ENCODE data around the gene NEK5. TPM values are rescaled to one million over a fixed set of nuclear protein-coding genes. Genes with fewer than 3 reads are reported as not detected.

Gene NEK5
- total RNA-seq, 1 experiment from 2014 or later, result 0.39 TPM

- no peaks in the 10 kb centered on the region for H3K27me3 Mint-ChIP-seq (ENCODE audit: insufficient read depth, unreplicated experiment)
- H3K4me3 ChIP-seq (ENCODE audit: low read depth, low read length), result no peak overlapping the region
- H3K4me3 Mint-ChIP-seq (ENCODE audit: unreplicated experiment), result no peak overlapping the region
- peaks cover 2% of the 10 kb centered on the region for H3K9me3 Mint-ChIP-seq (ENCODE audit: unreplicated experiment)
- intact Hi-C loops (cut with micrococcal nuclease; ENCODE audit: unreplicated experiment), result loop anchor here (1.0 kb wide), 3 partner anchors 35 to 200 kb away; no protein-coding TSS in a partner anchor
- ChIA-PET POLR2A (no interaction called here), CTCF (interaction anchor here (1.5 kb wide), 1 partner anchor 126 kb away, joined by 4 read pairs; no protein-coding TSS in a partner anchor)
- DNase-seq, result no peak
- H3K36me3 Mint-ChIP-seq (ENCODE audit: insufficient read depth, unreplicated experiment), result no peaks in the 10 kb centered on the region
- BruUV-seq (replicated peaks), result no TSS peak
- no peak overlapping the region for H3K27ac Mint-ChIP-seq (ENCODE audit: unreplicated experiment)
- peaks cover 58% of the 10 kb centered on the region for H3K4me1 Mint-ChIP-seq (ENCODE audit: low read depth, unreplicated experiment)
- H3K9me3 ChIP-seq, result no peaks in the 10 kb centered on the region
- TF ChIP-seq CTCF (IDR thresholded peaks at IDR 0.05; ENCODE audit: insufficient read depth in 1 of 2, low read depth in 1 of 2, low read length in 1 of 2, severe bottlenecking in 1 of 2, unreplicated experiment in 1 of 2), result peak; percentile 61 to 82
- peaks cover 66% of the 10 kb centered on the region for H3K4me1 ChIP-seq
- H3K27me3 ChIP-seq (replicated peaks; ENCODE audit: control insufficient read depth, insufficient read depth, low read length), result no peaks in the 10 kb centered on the region
- H3K36me3 ChIP-seq (ENCODE audit: control insufficient read depth, insufficient read depth, low read length), result 0 out of 2 replicates have a peak, but pooled peaks cover 2% of the 10 kb centered on the region
These were observed 127.6 kb downstream of the NEK5 start for GRCh38 chr13:52001120-52001731.

- H3K4me1 ChIP-seq, result peaks cover 67% of the 10 kb centered on the region
- Mint-ChIP-seq H3K4me1 (ENCODE audit: low read depth, unreplicated experiment) (peaks cover 52% of the 10 kb centered on the region), H3K36me3 (ENCODE audit: insufficient read depth, unreplicated experiment) (no peaks in the 10 kb centered on the region), H3K4me3 (ENCODE audit: unreplicated experiment) (peak overlapping the region; percentile 19), H3K27ac (ENCODE audit: unreplicated experiment) (no peak overlapping the region), H3K27me3 (ENCODE audit: insufficient read depth, unreplicated experiment) (no peaks in the 10 kb centered on the region), H3K9me3 (ENCODE audit: unreplicated experiment) (no peaks in the 10 kb centered on the region)
- intact Hi-C loops (cut with micrococcal nuclease; ENCODE audit: unreplicated experiment), result loop anchor here (2.0 to 5.0 kb wide), 3 partner anchors 13 to 143 kb away; partner anchors contain the start of gene ALG11
- ChIA-PET CTCF (interaction anchor here (0.9 to 3.7 kb wide), 4 partner anchors 8 to 128 kb away, joined by 3 to 36 read pairs (median 7); partner anchors contain the start of genes ALG11 and NEK5), POLR2A (interaction anchor here (3.2 kb wide), 1 partner anchor 21 kb away, joined by 14 read pairs; no protein-coding TSS in a partner anchor)
- H3K4me3 ChIP-seq (ENCODE audit: low read depth, low read length), result no peak overlapping the region
- TF ChIP-seq CTCF (IDR thresholded peaks at IDR 0.05; ENCODE audit: insufficient read depth in 1 of 2, low read depth in 1 of 2, low read length in 1 of 2, severe bottlenecking in 1 of 2, unreplicated experiment in 1 of 2), result no peak
- no peak for DNase-seq
- BruUV-seq (replicated peaks), result no TSS peak
- no peaks in the 10 kb centered on the region for H3K36me3 ChIP-seq (ENCODE audit: control insufficient read depth, insufficient read depth, low read length)
- no peaks in the 10 kb centered on the region for H3K9me3 ChIP-seq
- H3K27me3 ChIP-seq (replicated peaks; ENCODE audit: control insufficient read depth, insufficient read depth, low read length), result no peaks in the 10 kb centered on the region
These were observed 129.0 kb downstream of the NEK5 start for GRCh38 chr13:51999921-52000320.

GRCh38 chr13:51999510-51999911, 129.4 kb downstream of the NEK5 start:
- no TSS peak for BruUV-seq (replicated peaks)
- Mint-ChIP-seq H3K9me3 (ENCODE audit: unreplicated experiment) (no peaks in the 10 kb centered on the region), H3K4me3 (ENCODE audit: unreplicated experiment) (peak overlapping the region; percentile 19), H3K27ac (ENCODE audit: unreplicated experiment) (peak overlapping the region; percentile 83), H3K27me3 (ENCODE audit: insufficient read depth, unreplicated experiment) (no peaks in the 10 kb centered on the region), H3K36me3 (ENCODE audit: insufficient read depth, unreplicated experiment) (no peaks in the 10 kb centered on the region), H3K4me1 (ENCODE audit: low read depth, unreplicated experiment) (peaks cover 54% of the 10 kb centered on the region)
- intact Hi-C loops (cut with micrococcal nuclease; ENCODE audit: unreplicated experiment), result loop anchor here (2.0 to 5.0 kb wide), 3 partner anchors 13 to 142 kb away; partner anchors contain the start of gene ALG11
- H3K27me3 ChIP-seq (replicated peaks; ENCODE audit: control insufficient read depth, insufficient read depth, low read length), result no peaks in the 10 kb centered on the region
- H3K4me3 ChIP-seq (ENCODE audit: low read depth, low read length), result no peak overlapping the region
- no peak for TF ChIP-seq CTCF (IDR thresholded peaks at IDR 0.05; ENCODE audit: insufficient read depth in 1 of 2, low read depth in 1 of 2, low read length in 1 of 2, severe bottlenecking in 1 of 2, unreplicated experiment in 1 of 2)
- POLR2A ChIA-PET, result interaction anchor here (3.2 kb wide), 1 partner anchor 21 kb away, joined by 14 read pairs; no protein-coding TSS in a partner anchor
- peaks cover 62% of the 10 kb centered on the region for H3K4me1 ChIP-seq
- CTCF ChIA-PET, result interaction anchor here (0.8 to 3.7 kb wide), 6 partner anchors 8 to 129 kb away, joined by 3 to 36 read pairs (median 4); partner anchors contain the start of genes ALG11 and NEK5
- no peaks in the 10 kb centered on the region for H3K9me3 ChIP-seq
- no peaks in the 10 kb centered on the region for H3K36me3 ChIP-seq (ENCODE audit: control insufficient read depth, insufficient read depth, low read length)
- DNase-seq, result no peak
